Left ventricle myocardium inferior (tissue), 1 donor: Measurements from ENCODE around the gene ALG6. TPM values are rescaled to one million over a fixed set of nuclear protein-coding genes. Genes with fewer than 3 reads are reported as not detected.
A peak's percentile ranks its signal among the peaks of the same experiment; 100 is the strongest.

Experiments
- DNase-seq: peaks from one replicate; pipeline ENCODE4 v3.0.0-alpha.2; 2020
- H3K27ac ChIP-seq: fragments of 200-600 bp; replicated peaks from 2 replicates; pipeline ENCODE4 v1.8.0; 2021
- H3K27me3 ChIP-seq: fragments of 200-600 bp; 2 replicates; pipeline ENCODE4 v1.8.0; 2021; ENCODE audit warnings: low read depth
- H3K36me3 ChIP-seq: fragments of 200-600 bp; 2 replicates; pipeline ENCODE4 v1.8.0; 2021
- H3K4me1 ChIP-seq: fragments of 200-600 bp; 2 replicates; pipeline ENCODE4 v1.8.0; 2021
- H3K4me3 ChIP-seq: fragments of 200-600 bp; 2 replicates; pipeline ENCODE4 v1.8.0; 2021; ENCODE audit warnings: mild to moderate bottlenecking, moderate library complexity
- H3K9me3 ChIP-seq: fragments of 200-600 bp; replicated peaks from 2 replicates; pipeline ENCODE4 v1.8.0; 2021
- intact Hi-C: fragments of 100-400 bp; cut with micrococcal nuclease; formaldehyde crosslinking; loops from one replicate; pipeline ENCODE4 v1.11.0; 2022
- microRNA-seq: library from miRNA; unstranded; fragments of <30 nt; microRNA quantifications from one replicate; pipeline ENCODE4 v1.2.0, GENCODE V29; 2020
- total RNA-seq: library from RNA; stranded (reverse); fragmentation: NEBNext Ultra II Directional; extraction: Animal tissue kit (Norgen Biotek cat#: 25700); gene quantifications from one replicate; pipeline ENCODE4 v1.2.1, GENCODE V29; 2021
- TF ChIP-seq, protein P1 (sequence below): fragments of 200-600 bp; IDR thresholded peaks from 2 replicates; pipeline ENCODE4 v1.8.0; 2021; ENCODE audit warnings: antibody characterized with exemption, mild to moderate bottlenecking, borderline replicate concordance
- donor health status: DM: no; HTN: yes; CAD: no; lungs with severe emphysema.

ALG6 gene
- total RNA-seq, 1 donor from 2014 or later = 4.0 TPM

DNA sequence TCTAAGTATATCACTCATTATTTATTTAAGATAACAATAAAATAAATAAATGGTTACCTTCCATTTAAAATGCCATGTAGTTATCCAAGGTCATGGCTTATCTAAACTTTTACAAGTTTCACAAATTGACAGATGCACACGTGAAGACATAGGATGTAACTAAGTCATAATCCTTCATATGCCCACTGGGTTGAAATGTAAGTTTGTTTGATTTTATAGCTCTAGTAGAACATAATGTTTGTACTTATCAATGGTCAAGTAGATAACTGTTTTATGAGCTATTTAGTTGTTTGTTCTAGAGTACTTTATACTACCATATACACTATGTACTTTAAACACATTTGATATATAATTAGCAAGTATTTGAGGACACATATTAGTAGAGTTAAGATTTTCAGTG lies 112.6 kb downstream of the ALG6 start:
- no peak overlapping the region for H3K4me3 ChIP-seq
- H3K27ac ChIP-seq = no peak overlapping the region
- no peaks in the 10 kb centered on the region for H3K36me3 ChIP-seq
- peaks cover 4% of the 10 kb centered on the region for H3K4me1 ChIP-seq
- DNase-seq = no peak
- no peaks in the 10 kb centered on the region for H3K27me3 ChIP-seq
- no peaks in the 10 kb centered on the region for H3K9me3 ChIP-seq
- intact Hi-C loops = no loop called here
- TF ChIP-seq, protein P1, sequence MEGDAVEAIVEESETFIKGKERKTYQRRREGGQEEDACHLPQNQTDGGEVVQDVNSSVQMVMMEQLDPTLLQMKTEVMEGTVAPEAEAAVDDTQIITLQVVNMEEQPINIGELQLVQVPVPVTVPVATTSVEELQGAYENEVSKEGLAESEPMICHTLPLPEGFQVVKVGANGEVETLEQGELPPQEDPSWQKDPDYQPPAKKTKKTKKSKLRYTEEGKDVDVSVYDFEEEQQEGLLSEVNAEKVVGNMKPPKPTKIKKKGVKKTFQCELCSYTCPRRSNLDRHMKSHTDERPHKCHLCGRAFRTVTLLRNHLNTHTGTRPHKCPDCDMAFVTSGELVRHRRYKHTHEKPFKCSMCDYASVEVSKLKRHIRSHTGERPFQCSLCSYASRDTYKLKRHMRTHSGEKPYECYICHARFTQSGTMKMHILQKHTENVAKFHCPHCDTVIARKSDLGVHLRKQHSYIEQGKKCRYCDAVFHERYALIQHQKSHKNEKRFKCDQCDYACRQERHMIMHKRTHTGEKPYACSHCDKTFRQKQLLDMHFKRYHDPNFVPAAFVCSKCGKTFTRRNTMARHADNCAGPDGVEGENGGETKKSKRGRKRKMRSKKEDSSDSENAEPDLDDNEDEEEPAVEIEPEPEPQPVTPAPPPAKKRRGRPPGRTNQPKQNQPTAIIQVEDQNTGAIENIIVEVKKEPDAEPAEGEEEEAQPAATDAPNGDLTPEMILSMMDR = no peak

- peak overlapping the region; percentile 75 for H3K27ac ChIP-seq
- TF ChIP-seq, protein P1 = no peak
- intact Hi-C loops = no loop called here
- no peaks in the 10 kb centered on the region for H3K27me3 ChIP-seq
- H3K36me3 ChIP-seq = no peaks in the 10 kb centered on the region
- H3K4me3 ChIP-seq = peak overlapping the region; percentile 57
- no peaks in the 10 kb centered on the region for H3K9me3 ChIP-seq
- no peak for DNase-seq
- H3K4me1 ChIP-seq = peaks cover 9% of the 10 kb centered on the region
These were observed 119.2 kb downstream of the ALG6 start for GRCh38 chr1:63486629-63487028.

DNA sequence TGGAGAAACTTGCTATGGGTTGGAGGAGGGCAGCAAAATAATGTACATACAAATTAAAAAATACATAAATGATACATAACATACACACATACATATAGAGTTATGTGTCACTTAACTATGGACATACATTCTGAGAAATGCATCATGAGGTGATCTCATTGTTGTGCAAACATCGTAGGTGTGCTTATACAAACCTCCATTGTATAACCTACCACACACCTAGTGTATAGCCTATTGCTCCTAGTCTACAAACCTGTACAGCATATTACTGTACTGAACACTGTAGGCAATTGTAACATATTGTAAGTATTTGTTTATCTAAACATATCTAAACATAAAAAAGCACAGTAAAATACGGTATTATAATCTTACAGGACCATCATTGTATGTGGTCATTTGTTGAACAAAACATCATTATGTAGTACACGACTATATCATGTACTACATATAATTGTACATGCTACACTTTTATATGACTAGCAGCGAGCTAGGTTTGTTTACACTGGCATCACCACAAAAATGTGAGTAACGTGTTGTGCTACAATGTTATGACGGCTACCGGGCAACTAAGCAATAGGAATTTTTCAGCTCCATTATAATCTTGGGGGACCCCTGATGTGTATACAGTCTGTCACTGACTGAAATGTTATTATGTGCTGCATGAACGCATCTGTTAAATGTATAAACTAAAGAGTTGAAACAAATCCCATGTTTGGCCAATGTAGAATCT lies 120.1 kb downstream of the ALG6 start:
- H3K27ac ChIP-seq = peak overlapping the region; percentile 75
- no peak for DNase-seq

More for the DNA sequence above, 120.1 kb downstream of the ALG6 start:
- Histone ChIP-seq H3K36me3 (no peaks in the 10 kb centered on the region), H3K4me3 (peak overlapping the region; percentile 57), H3K4me1 (peaks cover 9% of the 10 kb centered on the region), H3K27me3 (no peaks in the 10 kb centered on the region), H3K9me3 (no peaks in the 10 kb centered on the region)
- intact Hi-C loops = no loop called here
- TF ChIP-seq, protein P1 = no peak

Small RNA genes lying within 50 kb of the gene (microRNA-seq; reads per million reads assigned to microRNA genes)
- not detected for gene MIR6068

Other genes with a start within 250 kb of the ALG6 start
- gene FOXD3, start 45.1 kb upstream of the ALG6 start, total RNA-seq = 0.11 TPM
- 10.9 TPM for gene ITGB3BP, start 155.6 kb downstream of the ALG6 start, total RNA-seq
- 8.9 TPM for gene EFCAB7, start 155.9 kb downstream of the ALG6 start, total RNA-seq
- 280 TPM for gene PGM1, start 225.8 kb downstream of the ALG6 start, total RNA-seq